HEK293T (cell line): Measurements from ENCODE around the gene PYGM.

Source experiments
- CTCF ChIA-PET: fragments of 350-600 bp; formaldehyde crosslinking; extraction: SDS; loops from one replicate; lab custom pipeline; 2021; ENCODE audit warnings: antibody characterized with exemption, inconsistent platforms; lab: Yijun Ruan, JAX
- POLR2A ChIA-PET: fragments of 350-600 bp; formaldehyde crosslinking; extraction: SDS; loops from one replicate; lab custom pipeline; 2020; ENCODE audit warnings: antibody characterized with exemption, inconsistent platforms; lab: Yijun Ruan, JAX
- DNase-seq: peaks from one replicate; pipeline ENCODE4 v3.0.0; 2012; ENCODE audit warnings: mixed read lengths; ENCODE audit errors: extremely low spot score
- ARNT ChIP-seq: fragments of 450-650 bp; IDR thresholded peaks from 2 replicates; pipeline ENCODE4 v1.6.1; 2017; ENCODE audit warnings: mild to moderate bottlenecking
- BHLHE40 ChIP-seq: fragments of 450-650 bp; IDR thresholded peaks from 2 replicates; pipeline ENCODE4 v1.6.1; 2016; ENCODE audit warnings: mild to moderate bottlenecking, moderate library complexity, borderline replicate concordance
- CTBP1 ChIP-seq: fragments of 450-650 bp; IDR thresholded peaks from 2 replicates; pipeline ENCODE4 v1.6.1; 2016; ENCODE audit warnings: borderline replicate concordance
- ELF4 ChIP-seq: fragments of 450-650 bp; IDR thresholded peaks from 2 replicates; pipeline ENCODE4 v1.6.1; 2017; ENCODE audit warnings: antibody characterized with exemption
- FOXA1 ChIP-seq: fragments of 450-650 bp; IDR thresholded peaks from 2 replicates; pipeline ENCODE4 v1.6.1; 2016; ENCODE audit warnings: mild to moderate bottlenecking
- FOXK2 ChIP-seq: fragments of 450-650 bp; IDR thresholded peaks from 2 replicates; pipeline ENCODE4 v1.6.1; 2016; ENCODE audit warnings: mild to moderate bottlenecking
- FOXM1 ChIP-seq: fragments of 450-650 bp; IDR thresholded peaks from 2 replicates; pipeline ENCODE4 v1.6.1; 2017; ENCODE audit warnings: mild to moderate bottlenecking, borderline replicate concordance
- HDGF ChIP-seq: fragments of 450-650 bp; IDR thresholded peaks from 2 replicates; pipeline ENCODE4 v1.6.1; 2017; ENCODE audit warnings: antibody characterized with exemption, borderline replicate concordance
- L3MBTL2 ChIP-seq: fragments of 450-650 bp; conservative IDR thresholded peaks from 2 replicates; pipeline ENCODE4 v1.6.1; 2016; ENCODE audit warnings: mild to moderate bottlenecking
- LEF1 ChIP-seq: fragments of 450-650 bp; IDR thresholded peaks from 2 replicates; pipeline ENCODE4 v1.6.1; 2017; ENCODE audit warnings: mild to moderate bottlenecking, borderline replicate concordance
- NFRKB ChIP-seq: fragments of 450-650 bp; IDR thresholded peaks from 2 replicates; pipeline ENCODE4 v1.6.1; 2016; ENCODE audit warnings: mild to moderate bottlenecking, moderate library complexity
- PKNOX1 ChIP-seq: fragments of 450-650 bp; IDR thresholded peaks from 2 replicates; pipeline ENCODE4 v1.6.1; 2016
- SP1 ChIP-seq: fragments of 450-650 bp; IDR thresholded peaks from 2 replicates; pipeline ENCODE4 v1.6.1; 2017
- SUZ12 ChIP-seq: fragments of 450-650 bp; IDR thresholded peaks from 2 replicates; pipeline ENCODE4 v1.6.1; 2016; ENCODE audit warnings: mild to moderate bottlenecking
- TARDBP ChIP-seq: fragments of 450-650 bp; IDR thresholded peaks from 2 replicates; pipeline ENCODE4 v1.6.1; 2016
- ZNF384 ChIP-seq: fragments of 450-650 bp; IDR thresholded peaks from 2 replicates; pipeline ENCODE4 v1.6.1; 2016

Gene PYGM

GRCh38 chr11:64757549-64758329 is 2.0 kb downstream of the PYGM start:
- no peak for DNase-seq
- TF ChIP-seq FOXA1 (no peak), HDGF (no peak), LEF1 (no peak), FOXM1 (no peak), CTBP1 (no peak), BHLHE40 (no peak), SP1 (no peak), ZNF384 (no peak), SUZ12 (no peak), PKNOX1 (no peak)
- CTCF ChIA-PET: no interaction called here
- POLR2A ChIA-PET: no interaction called here

- no peak for TF ChIP-seq L3MBTL2
- TF ChIP-seq ZNF384: no peak
- no peak for TF ChIP-seq ELF4
- no peak for TF ChIP-seq FOXK2
- no peak for TF ChIP-seq ARNT
- TF ChIP-seq BHLHE40: no peak
- no peak for TF ChIP-seq HDGF
- TF ChIP-seq CTBP1: no peak
- no peak for TF ChIP-seq NFRKB
- no peak for TF ChIP-seq SUZ12
- TF ChIP-seq PKNOX1: no peak
- TF ChIP-seq FOXA1: no peak
- no peak for TF ChIP-seq FOXM1
- no peak for TF ChIP-seq TARDBP
- TF ChIP-seq SP1: no peak
- no peak for TF ChIP-seq LEF1
- no peak for DNase-seq
- ChIA-PET CTCF (no interaction called here), POLR2A (interaction anchor here (0.6 to 1.4 kb wide), 2 partner anchors 8 to 23 kb away, joined by 3 to 4 read pairs; partner anchors contain the start of gene SF1)
Measured at GRCh38 chr11:64755681-64756361, 4.0 kb downstream of the PYGM start.

- TF ChIP-seq HDGF (no peak), FOXK2 (no peak), PKNOX1 (no peak), FOXM1 (no peak), NFRKB (no peak), L3MBTL2 (no peak), ELF4 (no peak), SP1 (no peak), LEF1 (no peak), BHLHE40 (no peak), FOXA1 (no peak), CTBP1 (no peak), SUZ12 (no peak), TARDBP (no peak), ZNF384 (no peak), ARNT (no peak)
- ChIA-PET CTCF (no interaction called here), POLR2A (interaction anchor here (0.6 to 1.4 kb wide), 2 partner anchors 8 to 23 kb away, joined by 3 to 4 read pairs; partner anchors contain the start of gene SF1)
- no peak for DNase-seq
Measured at GRCh38 chr11:64754919-64755662, 4.7 kb downstream of the PYGM start.

GRCh38 chr11:64754124-64754918 is 5.5 kb downstream of the PYGM start:
- CTCF ChIA-PET: interaction anchor here (0.7 kb wide), 1 partner anchor 27 kb away, joined by 3 read pairs; no protein-coding TSS in a partner anchor

More at GRCh38 chr11:64754124-64754918, 5.5 kb downstream of the PYGM start:
- TF ChIP-seq SP1: no peak
- no peak for DNase-seq
- POLR2A ChIA-PET: interaction anchor here (1.4 kb wide), 1 partner anchor 9 kb away, joined by 3 read pairs; no protein-coding TSS in a partner anchor
